ENCODE measurements around the gene ATXN1. TPM values are rescaled to one million over a fixed set of nuclear protein-coding genes. Genes with fewer than 3 reads are reported as not detected.
A peak's percentile ranks its signal among the peaks of the same experiment; 100 is the strongest.

The ATXN1 gene
- total RNA-seq, 1 donor from 2014 or later: 69.1 TPM

GRCh38 chr6:16320533-16321340, 440.5 kb downstream of the ATXN1 start:
- Mint-ChIP-seq H3K9me3 (no peaks in the 10 kb centered on the region), H3K4me3 (ENCODE audit: low read depth) (peak overlapping the region; percentile 60), H3K27ac (peak overlapping the region; percentile 84), H3K27me3 (ENCODE audit: low read depth) (no peaks in the 10 kb centered on the region), H3K4me1 (ENCODE audit: low read depth) (peaks cover 74% of the 10 kb centered on the region), H3K36me3 (ENCODE audit: low read depth) (peaks cover 28% of the 10 kb centered on the region)
- no peak for DNase-seq (ENCODE audit: low spot score)
- intact Hi-C loops (cut with micrococcal nuclease): loop anchor here (1.0 to 5.0 kb wide), 5 partner anchors 11 to 367 kb away; partner anchors contain the start of gene GMPR

GRCh38 chr6:16319813-16320532, 441.3 kb downstream of the ATXN1 start:
- H3K4me1 Mint-ChIP-seq (ENCODE audit: low read depth): peaks cover 68% of the 10 kb centered on the region
- intact Hi-C loops (cut with micrococcal nuclease): loop anchor here (1.0 to 5.0 kb wide), 5 partner anchors 11 to 367 kb away; partner anchors contain the start of gene GMPR
- H3K27me3 Mint-ChIP-seq (ENCODE audit: low read depth): no peaks in the 10 kb centered on the region
- H3K9me3 Mint-ChIP-seq: no peaks in the 10 kb centered on the region
- peak overlapping the region; percentile 84 for H3K27ac Mint-ChIP-seq
- peak overlapping the region; percentile 60 for H3K4me3 Mint-ChIP-seq (ENCODE audit: low read depth)
- peak; percentile 65 for DNase-seq (ENCODE audit: low spot score)
- peaks cover 24% of the 10 kb centered on the region for H3K36me3 Mint-ChIP-seq (ENCODE audit: low read depth)

GRCh38 chr6:16318953-16319720, 442.1 kb downstream of the ATXN1 start:
- intact Hi-C loops (cut with micrococcal nuclease): no loop called here
- DNase-seq (ENCODE audit: low spot score): no peak
- peaks cover 17% of the 10 kb centered on the region for H3K36me3 Mint-ChIP-seq (ENCODE audit: low read depth)
- no peaks in the 10 kb centered on the region for H3K27me3 Mint-ChIP-seq (ENCODE audit: low read depth)
- H3K9me3 Mint-ChIP-seq: no peaks in the 10 kb centered on the region
- H3K27ac Mint-ChIP-seq: peak overlapping the region; percentile 84
- H3K4me3 Mint-ChIP-seq (ENCODE audit: low read depth): peak overlapping the region; percentile 56
- H3K4me1 Mint-ChIP-seq (ENCODE audit: low read depth): peaks cover 61% of the 10 kb centered on the region

- intact Hi-C loops (cut with micrococcal nuclease): no loop called here
- DNase-seq (ENCODE audit: low spot score): no peak
Measured at GRCh38 chr6:16318538-16318937, 442.7 kb downstream of the ATXN1 start.

GRCh38 chr6:16316741-16317251, 444.5 kb downstream of the ATXN1 start:
- Mint-ChIP-seq H3K36me3 (ENCODE audit: low read depth) (peaks cover 11% of the 10 kb centered on the region), H3K9me3 (no peaks in the 10 kb centered on the region), H3K27ac (no peak overlapping the region), H3K4me3 (ENCODE audit: low read depth) (no peak overlapping the region), H3K27me3 (ENCODE audit: low read depth) (no peaks in the 10 kb centered on the region), H3K4me1 (ENCODE audit: low read depth) (peaks cover 48% of the 10 kb centered on the region)
- DNase-seq (ENCODE audit: low spot score): no peak
- intact Hi-C loops (cut with micrococcal nuclease): no loop called here

More at GRCh38 chr6:16318538-16318937, 442.7 kb downstream of the ATXN1 start:
- no peak overlapping the region for H3K4me3 Mint-ChIP-seq (ENCODE audit: low read depth)
- peaks cover 16% of the 10 kb centered on the region for H3K36me3 Mint-ChIP-seq (ENCODE audit: low read depth)
- no peaks in the 10 kb centered on the region for H3K9me3 Mint-ChIP-seq
- H3K4me1 Mint-ChIP-seq (ENCODE audit: low read depth): peaks cover 62% of the 10 kb centered on the region
- peak overlapping the region; percentile 84 for H3K27ac Mint-ChIP-seq
- H3K27me3 Mint-ChIP-seq (ENCODE audit: low read depth): no peaks in the 10 kb centered on the region

- Mint-ChIP-seq H3K27ac (no peak overlapping the region), H3K36me3 (ENCODE audit: low read depth) (peaks cover 16% of the 10 kb centered on the region), H3K27me3 (ENCODE audit: low read depth) (no peaks in the 10 kb centered on the region)
Measured at GRCh38 chr6:16314296-16314695, 447.0 kb downstream of the ATXN1 start.

GRCh38 chr6:16313732-16314131, 447.5 kb downstream of the ATXN1 start:
- peaks cover 18% of the 10 kb centered on the region for H3K36me3 Mint-ChIP-seq (ENCODE audit: low read depth)
- intact Hi-C loops (cut with micrococcal nuclease): no loop called here
- no peak overlapping the region for H3K27ac Mint-ChIP-seq
- no peak for DNase-seq (ENCODE audit: low spot score)
- peaks cover 21% of the 10 kb centered on the region for H3K4me1 Mint-ChIP-seq (ENCODE audit: low read depth)
- H3K9me3 Mint-ChIP-seq: no peaks in the 10 kb centered on the region
- no peaks in the 10 kb centered on the region for H3K27me3 Mint-ChIP-seq (ENCODE audit: low read depth)
- no peak overlapping the region for H3K4me3 Mint-ChIP-seq (ENCODE audit: low read depth)

More at GRCh38 chr6:16314296-16314695, 447.0 kb downstream of the ATXN1 start:
- Mint-ChIP-seq H3K4me3 (ENCODE audit: low read depth) (no peak overlapping the region), H3K4me1 (ENCODE audit: low read depth) (peaks cover 27% of the 10 kb centered on the region), H3K9me3 (no peaks in the 10 kb centered on the region)
- intact Hi-C loops (cut with micrococcal nuclease): no loop called here
- DNase-seq (ENCODE audit: low spot score): no peak

- H3K27ac Mint-ChIP-seq: no peak overlapping the region
- H3K36me3 Mint-ChIP-seq (ENCODE audit: low read depth): peaks cover 18% of the 10 kb centered on the region
- H3K9me3 Mint-ChIP-seq: no peaks in the 10 kb centered on the region
- H3K4me1 Mint-ChIP-seq (ENCODE audit: low read depth): peaks cover 8% of the 10 kb centered on the region
- no peak overlapping the region for H3K4me3 Mint-ChIP-seq (ENCODE audit: low read depth)
- DNase-seq (ENCODE audit: low spot score): no peak
- intact Hi-C loops (cut with micrococcal nuclease): no loop called here
- H3K27me3 Mint-ChIP-seq (ENCODE audit: low read depth): no peaks in the 10 kb centered on the region
Measured at GRCh38 chr6:16311763-16312162, 449.5 kb downstream of the ATXN1 start.

GRCh38 chr6:16306334-16306733, 454.9 kb downstream of the ATXN1 start:
- Mint-ChIP-seq H3K36me3 (ENCODE audit: low read depth) (peaks cover 43% of the 10 kb centered on the region), H3K27ac (no peak overlapping the region), H3K27me3 (ENCODE audit: low read depth) (no peaks in the 10 kb centered on the region), H3K9me3 (no peaks in the 10 kb centered on the region), H3K4me1 (ENCODE audit: low read depth) (peaks cover 18% of the 10 kb centered on the region), H3K4me3 (ENCODE audit: low read depth) (no peak overlapping the region)
- DNase-seq (ENCODE audit: low spot score): no peak
- intact Hi-C loops (cut with micrococcal nuclease): no loop called here

GRCh38 chr6:16305788-16306187, 455.5 kb downstream of the ATXN1 start:
- Mint-ChIP-seq H3K36me3 (ENCODE audit: low read depth) (peaks cover 43% of the 10 kb centered on the region), H3K4me3 (ENCODE audit: low read depth) (no peak overlapping the region), H3K27me3 (ENCODE audit: low read depth) (no peaks in the 10 kb centered on the region), H3K9me3 (no peaks in the 10 kb centered on the region), H3K4me1 (ENCODE audit: low read depth) (peaks cover 18% of the 10 kb centered on the region), H3K27ac (peak overlapping the region; percentile 1)
- DNase-seq (ENCODE audit: low spot score): no peak
- intact Hi-C loops (cut with micrococcal nuclease): no loop called here

GRCh38 chr6:16305246-16305725, 456.0 kb downstream of the ATXN1 start:
- H3K27ac Mint-ChIP-seq: peak overlapping the region; percentile 47
- H3K9me3 Mint-ChIP-seq: no peaks in the 10 kb centered on the region
- DNase-seq (ENCODE audit: low spot score): no peak
- intact Hi-C loops (cut with micrococcal nuclease): no loop called here
- no peaks in the 10 kb centered on the region for H3K27me3 Mint-ChIP-seq (ENCODE audit: low read depth)
- H3K4me3 Mint-ChIP-seq (ENCODE audit: low read depth): no peak overlapping the region
- peaks cover 18% of the 10 kb centered on the region for H3K4me1 Mint-ChIP-seq (ENCODE audit: low read depth)
- H3K36me3 Mint-ChIP-seq (ENCODE audit: low read depth): peaks cover 43% of the 10 kb centered on the region

All from activated T-helper 2 cell treated with anti-CD3 and anti-CD28 coated beads, Interferon-gamma antibody, Interleukin-2, Interleukin-4, amounts not matched to agents 10 μg/mL and 5 μg/mL and 100 μg/mL, durations not matched to agents 14 hours and 24 hours and 36 hours (primary cell).